DMS153 treated with DMSO at 0.1 percent for 48 hours (cell line): ENCODE results near the gene AASS.
"Not testable (repeated sequence)": the region's sequence is repeated elsewhere in the genome, so short reads cannot be mapped to it uniquely, and the experiment has no call there.

Experiments
- DNase-seq: peaks from one replicate; lab custom pipeline; 2025; ENCODE audit not compliant: unreplicated experiment; lab: John Stamatoyannopoulos, UW

AASS gene

GRCh38 chr7:122143751-122144711, at the start of gene AASS:
AASS (minus strand) TSS chr7:122144249; CDS start chr7:122133726, 10,523 bp downstream.
- peak; percentile 68 for DNase-seq

DNA sequence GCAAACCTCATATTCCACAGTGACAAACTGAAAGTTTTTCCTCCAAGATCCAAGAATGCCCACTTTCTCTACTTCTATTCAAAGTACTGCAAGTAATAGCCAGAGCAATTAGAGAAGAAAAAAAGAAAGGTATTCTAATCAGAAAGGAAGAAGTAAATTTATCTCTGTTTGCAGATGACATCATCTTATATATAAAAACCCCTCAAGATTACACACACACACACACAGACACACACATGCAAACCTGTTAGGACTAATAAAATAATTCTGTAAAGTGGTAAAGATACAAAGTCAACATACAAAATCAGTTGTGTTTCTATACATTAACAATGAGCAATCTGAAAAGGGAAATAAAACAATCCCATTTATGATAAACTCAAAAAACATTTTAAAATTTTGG, 44.7 kb upstream of the AASS start:
- DNase-seq, result no peak

- DNase-seq, result no peak
These were observed 39.1 kb upstream of the AASS start for GRCh38 chr7:122183106-122183505.

DNA sequence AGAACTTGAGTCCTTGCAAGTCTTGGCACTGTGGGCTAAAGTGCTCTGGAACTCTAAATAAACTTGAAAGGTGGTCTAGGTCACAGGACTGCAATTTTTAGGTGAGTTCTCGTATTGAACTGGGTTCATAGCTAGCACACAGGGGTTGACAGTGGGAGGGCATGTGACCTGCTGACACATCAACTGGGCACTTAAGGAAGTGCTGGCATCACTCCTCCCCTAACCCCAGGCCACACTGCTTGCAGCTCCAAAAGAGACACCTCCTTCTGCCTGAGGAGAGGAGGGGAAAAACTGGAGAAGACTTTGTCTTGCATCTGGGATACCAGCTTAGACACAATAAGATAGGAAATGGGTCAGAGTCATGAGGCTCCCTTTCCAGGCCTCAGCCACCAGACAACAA, 38.0 kb upstream of the AASS start:
- no peak for DNase-seq

- not testable (repeated sequence) for DNase-seq
These were observed 28.1 kb upstream of the AASS start for GRCh38 chr7:122172144-122172543.

DNA sequence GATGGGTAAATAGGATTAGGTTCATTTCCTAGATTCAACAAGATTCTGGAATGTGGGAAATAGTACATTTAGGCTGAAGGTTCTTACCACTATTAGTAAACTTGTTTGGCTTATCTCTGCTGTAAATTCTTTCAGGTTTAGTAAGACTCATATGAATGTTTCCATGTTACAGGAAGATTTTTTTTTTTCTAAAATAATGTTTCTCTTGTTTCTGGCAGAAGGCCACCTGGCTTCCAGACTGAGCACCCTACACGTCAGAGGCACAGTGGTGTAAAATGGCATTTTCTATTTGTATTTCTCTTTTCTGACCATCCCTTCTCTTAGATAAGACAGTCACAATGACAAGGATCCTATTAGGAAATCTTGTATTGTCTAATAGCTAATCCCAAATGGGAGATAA, 22.7 kb upstream of the AASS start:
- no peak for DNase-seq

DNA sequence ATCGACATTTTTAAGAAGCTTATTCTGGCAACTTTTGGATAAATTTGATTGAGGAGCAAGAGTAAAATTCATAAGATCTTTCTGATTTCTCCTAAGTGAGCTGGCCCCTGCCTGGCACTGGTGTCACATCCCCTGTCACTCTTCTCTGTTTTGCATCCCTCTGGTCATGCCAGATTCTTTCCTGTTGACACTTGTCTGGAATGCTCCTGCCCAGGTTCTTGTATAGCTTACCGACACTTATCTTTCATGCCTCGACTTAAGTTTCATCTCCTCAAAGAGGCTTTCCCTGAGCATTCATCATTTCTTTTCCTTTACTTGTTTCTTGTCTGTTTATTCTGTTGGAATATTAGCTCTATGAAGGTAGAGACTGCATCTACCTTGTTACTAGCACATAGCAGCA, 22.2 kb upstream of the AASS start:
- DNase-seq, result no peak

DNA sequence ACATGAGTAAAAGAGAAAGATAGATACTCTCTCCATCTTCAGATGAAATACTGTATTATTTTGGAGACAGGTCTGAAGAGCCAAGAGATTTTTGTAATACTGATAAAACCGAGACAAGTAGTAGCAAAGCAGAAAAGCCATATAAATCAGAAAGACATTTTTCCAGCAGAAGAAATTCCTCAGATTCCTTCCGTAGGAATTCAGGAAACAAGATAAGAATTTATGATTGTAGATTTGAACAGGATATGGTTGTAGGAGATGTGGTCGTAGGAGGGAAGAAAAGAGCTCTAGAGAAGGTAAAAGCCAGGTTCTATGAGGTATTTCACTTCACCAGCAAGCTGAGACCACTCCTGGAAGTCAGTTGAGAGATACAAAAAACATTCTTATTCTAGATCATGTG, 17.6 kb upstream of the AASS start:
- no peak for DNase-seq

DNA sequence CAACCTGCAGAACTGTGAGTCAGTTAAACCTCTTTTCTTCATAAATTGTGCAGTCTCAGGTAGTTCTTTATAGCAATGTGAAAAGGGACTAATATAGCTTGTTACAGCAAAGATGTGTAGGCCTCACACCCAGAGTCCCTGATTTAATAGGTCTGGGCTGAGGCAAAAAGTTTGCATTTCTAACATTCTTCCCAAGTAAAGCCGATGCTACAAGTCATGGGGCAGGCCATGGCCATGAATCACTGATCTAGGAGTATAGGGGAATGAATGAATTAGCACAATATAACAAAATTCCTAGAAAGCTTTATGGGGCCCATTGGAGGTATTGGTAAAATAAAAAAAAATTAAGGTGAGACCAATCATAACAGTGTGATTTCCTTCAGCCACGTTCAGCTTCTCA, 11.5 kb upstream of the AASS start:
- no peak for DNase-seq

DNA sequence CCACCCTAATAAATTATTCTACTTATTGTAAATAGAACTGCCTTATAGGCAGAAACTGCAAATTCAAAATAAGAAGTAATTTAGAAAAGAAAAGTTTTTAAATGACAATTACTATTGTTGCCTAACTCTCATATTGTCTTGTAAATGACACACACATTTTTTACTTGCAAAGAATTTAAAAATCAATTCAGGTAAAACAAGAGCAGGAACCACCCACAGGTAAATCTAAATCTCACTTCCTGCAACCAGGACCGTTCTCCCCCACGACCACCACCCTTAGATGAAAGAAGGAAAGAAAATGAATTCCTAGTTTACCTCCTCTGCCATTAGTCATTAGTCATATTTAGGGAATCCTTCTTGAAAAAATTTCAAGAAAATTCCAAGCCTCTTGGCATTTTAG, 4.8 kb upstream of the AASS start:
- DNase-seq, result no peak

- no peak for DNase-seq
These were observed 4.0 kb upstream of the AASS start for GRCh38 chr7:122148081-122148480.

DNA sequence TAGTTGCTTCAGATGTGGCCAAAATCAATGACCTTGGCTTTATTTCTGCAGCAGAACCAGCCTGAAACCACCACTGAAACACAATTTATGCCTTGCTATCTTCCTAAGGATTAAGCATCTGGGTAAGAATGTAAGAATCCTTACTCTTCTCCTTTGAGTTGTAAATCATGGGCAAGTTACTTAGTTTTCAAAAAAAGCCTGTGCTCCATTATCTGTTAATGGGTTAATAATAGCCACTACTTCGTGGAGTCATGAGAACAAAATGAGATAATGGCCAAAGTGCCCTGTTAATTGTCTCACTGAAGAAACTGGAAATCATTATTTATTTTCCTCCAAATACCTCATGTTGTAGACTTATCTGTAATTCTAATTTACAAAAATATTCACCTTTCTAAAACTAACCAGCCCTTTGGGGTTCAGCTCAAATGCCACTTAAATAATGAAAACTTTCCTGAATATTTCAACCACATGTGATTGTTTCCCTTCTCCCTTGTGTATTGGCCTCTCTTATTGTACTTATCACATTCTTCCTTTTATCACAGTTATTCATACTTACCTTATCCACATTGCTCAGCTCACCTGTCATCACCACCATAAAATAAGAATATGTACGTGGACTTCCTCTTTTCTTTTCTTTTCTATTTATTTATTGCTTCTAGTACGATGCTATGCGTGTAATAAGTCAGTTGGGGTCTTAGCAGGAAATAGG, 2.0 kb upstream of the AASS start:
- no peak for DNase-seq

DNA sequence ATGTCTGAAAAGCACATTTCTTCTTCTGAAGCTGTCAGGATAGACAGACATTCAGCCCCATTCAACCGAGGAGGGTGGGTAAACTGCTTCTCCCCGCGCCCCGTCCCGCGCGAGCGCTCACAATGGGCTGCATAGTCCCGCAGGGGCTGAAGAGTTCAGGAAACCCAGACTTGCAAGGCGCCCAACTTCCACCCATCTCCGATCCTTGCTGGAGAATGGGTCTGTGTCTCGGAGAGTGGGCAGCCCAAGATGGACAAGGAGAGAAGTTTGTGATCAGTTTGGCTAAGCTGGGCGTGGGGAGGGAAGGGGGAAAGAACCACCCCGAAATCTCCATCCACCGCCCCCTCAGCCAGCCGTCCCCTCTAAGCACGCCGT, 686 bp downstream of the AASS start:
- no peak for DNase-seq

DNA sequence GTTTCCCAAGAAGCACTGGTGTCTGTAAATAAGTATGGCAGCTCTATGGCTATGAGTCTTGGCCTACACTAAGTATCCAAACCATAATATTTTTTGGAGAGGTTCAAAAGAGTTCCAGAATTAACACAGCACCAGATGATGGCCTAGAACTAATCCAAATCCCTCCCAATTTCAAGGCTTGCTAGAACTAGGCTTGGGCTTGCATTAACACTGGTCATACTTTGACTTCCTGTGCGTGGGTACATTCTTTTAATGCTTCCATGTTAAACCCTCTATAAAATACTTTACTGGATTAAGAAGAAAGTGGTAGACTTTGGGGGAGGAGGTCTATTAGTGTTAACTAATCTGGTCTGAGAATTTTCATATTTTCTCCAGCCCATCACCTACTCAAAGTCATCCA, 3.1 kb downstream of the AASS start:
- DNase-seq, result no peak

- DNase-seq, result no peak
These were observed 6.6 kb downstream of the AASS start for GRCh38 chr7:122137251-122138077.

DNA sequence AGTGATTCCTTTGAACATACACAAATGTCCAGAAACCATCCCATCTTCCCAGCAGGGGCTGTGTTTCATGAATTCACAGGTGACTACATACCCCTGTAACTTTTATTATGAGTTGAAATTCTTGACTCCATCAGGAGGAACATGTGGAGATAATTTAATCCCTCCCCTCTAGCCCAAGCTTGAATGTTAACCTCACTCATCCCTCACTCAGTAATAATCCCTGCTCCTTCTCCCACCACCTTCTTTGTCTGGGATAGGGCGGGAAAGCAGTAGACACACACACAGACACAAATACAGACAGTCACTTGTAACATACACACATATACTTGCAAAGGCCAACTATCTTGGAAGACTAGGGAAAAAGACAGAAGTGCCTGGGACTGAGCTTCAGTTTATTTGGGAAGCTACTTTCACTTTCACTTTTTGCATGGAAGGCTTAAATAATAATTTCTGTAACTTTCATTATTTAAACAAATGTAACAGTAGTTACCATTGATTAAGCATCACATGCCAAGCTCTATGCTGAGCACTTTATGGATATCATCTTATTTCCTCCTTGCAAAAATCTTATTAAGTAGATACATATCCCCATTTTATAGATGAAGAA, 7.3 kb downstream of the AASS start:
- no peak for DNase-seq

GRCh38 chr7:122136078-122136477, 8.0 kb downstream of the AASS start:
- DNase-seq, result no peak

- DNase-seq, result no peak
These were observed 8.8 kb downstream of the AASS start for GRCh38 chr7:122135275-122135674.

DNA sequence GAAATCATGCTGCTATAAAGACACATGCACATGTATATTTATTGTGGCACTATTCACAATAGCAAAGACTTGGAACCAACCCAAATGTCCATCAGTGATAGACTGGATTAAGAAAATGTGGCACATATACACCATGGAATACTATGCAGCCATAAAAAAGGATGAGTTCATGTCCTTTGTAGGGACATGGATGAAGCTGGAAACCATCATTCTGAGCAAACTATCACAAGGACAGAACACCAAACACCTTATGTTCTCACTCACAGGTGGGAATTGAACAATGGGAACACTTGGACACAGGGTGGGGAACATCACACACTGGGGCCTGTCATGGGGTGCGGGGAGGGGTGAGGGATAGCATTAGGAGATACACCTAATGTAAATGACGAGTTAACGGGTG, 9.3 kb downstream of the AASS start:
- not testable (repeated sequence) for DNase-seq

GRCh38 chr7:122133477-122133876, 10.6 kb downstream of the AASS start:
- no peak for DNase-seq

DNA sequence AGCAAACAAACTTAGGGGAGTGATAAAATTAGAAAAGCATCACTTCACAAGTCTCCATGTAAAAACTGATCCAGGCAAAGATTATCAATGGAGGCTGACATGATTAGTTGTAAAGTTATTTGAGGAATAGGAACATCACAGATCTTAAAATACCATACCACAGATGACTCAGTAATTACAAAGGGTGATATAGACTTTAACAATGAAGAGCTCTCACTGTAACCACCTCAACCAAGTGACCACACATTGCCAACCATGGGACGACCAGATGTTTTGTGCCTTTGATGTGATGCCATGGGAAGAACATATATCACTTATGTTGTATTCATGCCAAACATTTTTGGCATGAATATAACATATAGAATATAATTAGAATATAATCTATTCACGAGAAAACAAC, 11.7 kb downstream of the AASS start:
- DNase-seq, result no peak
